Frontal cortex (tissue), 4 donors: ENCODE results near the gene STK10. TPM values are rescaled to one million over a fixed set of nuclear protein-coding genes. Genes with fewer than 3 reads are reported as not detected.

ENCODE experiments used
- DNase-seq, 2 donors: peaks; one replicate each; pipeline ENCODE4 v3.0.0; 2012; ENCODE audit warnings: low spot score in 2 of 2
- FAIRE-seq: peaks from 2 replicates; lab custom pipeline; 2012; peaks lifted over from hg19 to GRCh38; lab: Jason Lieb, UNC
- total RNA-seq: library from RNA; depleted of rRNA; stranded (reverse); fragments of >200 nt; gene quantifications from one replicate; pipeline ENCODE4 v1.2.3, GENCODE V29; 2014
- donor health status: control.
- donor health status: control.
- donor health status: control.

STK10 gene
- total RNA-seq, 1 donor from 2014 or later: 4.5 TPM

DNA sequence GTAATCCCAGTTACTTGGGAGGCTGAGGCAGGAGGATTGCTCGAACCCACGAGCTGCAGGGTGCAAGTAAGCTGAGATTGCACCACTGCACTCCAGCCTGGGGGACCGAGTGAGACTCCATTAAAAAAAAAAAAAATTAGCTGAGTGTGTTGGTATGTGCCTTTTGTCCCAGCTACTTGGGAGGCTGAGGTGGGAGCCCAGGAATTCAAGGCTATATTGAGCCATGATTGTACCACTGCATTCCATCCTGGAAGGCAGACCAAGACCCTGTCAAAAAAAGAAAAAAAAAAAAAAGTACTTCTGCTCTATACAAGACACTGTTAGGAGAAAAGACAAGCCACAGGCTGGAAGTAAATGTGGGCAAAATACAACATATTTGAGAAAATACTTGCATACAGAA lies 113.1 kb downstream of the STK10 start:
- no peak for FAIRE-seq
- no peak for DNase-seq

DNA sequence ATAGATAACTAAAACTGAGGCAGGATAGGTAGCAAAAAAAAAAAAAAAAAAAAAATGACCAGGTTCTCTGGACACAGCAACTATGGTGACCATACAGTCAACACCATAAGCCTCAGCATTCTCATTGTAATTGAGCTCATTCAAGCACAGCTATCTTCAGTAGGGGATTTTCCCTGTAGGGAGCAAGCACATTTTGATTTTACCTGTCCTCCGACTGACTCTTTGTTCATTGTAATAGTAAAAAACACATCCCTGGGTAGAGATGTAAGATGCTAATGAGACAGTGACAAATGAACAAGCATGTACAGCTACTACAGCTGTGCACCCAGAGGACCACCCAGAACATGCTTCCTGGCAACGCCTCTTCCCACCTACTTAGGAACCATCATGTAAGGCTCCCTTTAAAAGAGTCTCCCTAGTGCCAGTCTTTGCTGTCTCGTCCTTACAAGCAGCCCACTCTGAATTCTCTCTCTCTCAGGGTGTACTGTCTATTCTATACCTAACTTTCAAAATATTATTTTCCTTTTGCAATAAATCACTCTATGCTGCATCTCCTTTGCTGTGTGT lies 116.6 kb downstream of the STK10 start:
- FAIRE-seq: no peak
- DNase-seq: no peak

DNA sequence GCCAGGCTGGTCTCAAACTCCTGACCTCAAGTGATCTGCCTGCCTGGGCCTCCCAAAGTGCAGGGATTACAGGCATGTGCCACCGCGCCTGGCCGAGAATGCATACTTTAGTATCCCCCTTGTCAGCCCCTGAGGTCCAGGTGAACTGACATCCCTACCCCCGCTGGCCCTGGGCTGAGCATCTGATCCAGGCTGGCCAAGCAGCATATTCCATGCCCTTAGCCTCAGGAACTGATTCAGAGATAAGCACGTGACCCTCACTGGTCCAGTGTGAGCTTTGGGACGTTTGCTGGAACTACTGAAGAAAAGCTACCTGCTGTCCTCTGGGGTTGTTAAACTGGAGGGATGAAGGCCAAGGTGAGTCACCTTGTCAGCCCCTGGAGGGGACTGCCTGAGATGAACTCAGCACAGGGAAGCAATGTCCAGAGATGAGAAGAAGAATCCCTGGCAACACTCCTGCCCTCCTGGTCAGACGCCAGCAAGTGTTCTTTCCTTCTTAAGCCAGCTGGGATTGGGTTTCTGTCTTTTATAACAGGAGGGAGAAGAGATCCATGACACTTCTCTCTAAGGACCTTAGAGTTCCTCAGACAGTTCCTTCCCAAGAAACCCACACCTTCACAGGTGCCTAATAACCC lies 122.5 kb downstream of the STK10 start:
- no peak for DNase-seq
- no peak for FAIRE-seq

DNA sequence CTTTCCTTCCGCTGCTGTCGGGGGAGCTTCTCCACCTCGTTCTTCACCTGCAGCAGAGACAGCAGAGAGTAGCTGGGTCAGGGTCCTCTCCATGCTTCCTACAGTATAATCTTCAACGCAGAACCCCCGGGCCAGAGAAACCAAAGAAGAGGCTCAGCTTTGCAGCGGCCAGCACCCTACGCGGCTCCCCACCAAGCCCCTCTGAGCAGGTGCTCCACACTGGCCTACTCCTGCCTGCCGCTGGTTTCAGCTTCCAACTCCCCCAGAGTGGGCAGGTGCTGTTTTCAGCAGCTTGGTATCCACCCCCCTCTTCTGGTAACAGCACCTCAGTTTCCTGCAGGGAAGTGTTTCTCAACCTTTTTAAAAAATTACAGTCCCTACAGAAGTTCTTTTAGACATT lies 123.3 kb downstream of the STK10 start:
- FAIRE-seq: no peak

DNA sequence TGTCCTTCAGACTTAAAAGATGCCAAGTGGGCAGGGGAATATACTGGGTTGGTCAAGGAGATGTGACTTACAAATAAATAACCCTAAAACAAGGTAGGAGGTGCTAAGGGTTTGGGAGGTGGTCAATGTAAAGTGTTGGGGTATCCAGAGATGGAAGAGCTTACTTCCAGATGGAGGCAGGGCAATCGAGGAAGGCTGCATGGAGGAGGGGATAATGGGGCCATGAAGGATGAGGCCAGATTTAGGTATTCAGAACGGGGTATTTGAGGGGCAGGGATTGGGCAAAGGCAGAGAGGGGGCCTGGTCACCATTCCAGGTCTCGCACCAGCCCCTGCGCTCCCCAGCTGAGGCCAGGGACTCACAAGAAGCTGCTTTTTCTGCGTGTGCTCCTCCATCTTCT lies 123.7 kb downstream of the STK10 start:
- DNase-seq (no peak), FAIRE-seq (no peak)

More for the DNA sequence above, 123.3 kb downstream of the STK10 start:
- no peak for DNase-seq

DNA sequence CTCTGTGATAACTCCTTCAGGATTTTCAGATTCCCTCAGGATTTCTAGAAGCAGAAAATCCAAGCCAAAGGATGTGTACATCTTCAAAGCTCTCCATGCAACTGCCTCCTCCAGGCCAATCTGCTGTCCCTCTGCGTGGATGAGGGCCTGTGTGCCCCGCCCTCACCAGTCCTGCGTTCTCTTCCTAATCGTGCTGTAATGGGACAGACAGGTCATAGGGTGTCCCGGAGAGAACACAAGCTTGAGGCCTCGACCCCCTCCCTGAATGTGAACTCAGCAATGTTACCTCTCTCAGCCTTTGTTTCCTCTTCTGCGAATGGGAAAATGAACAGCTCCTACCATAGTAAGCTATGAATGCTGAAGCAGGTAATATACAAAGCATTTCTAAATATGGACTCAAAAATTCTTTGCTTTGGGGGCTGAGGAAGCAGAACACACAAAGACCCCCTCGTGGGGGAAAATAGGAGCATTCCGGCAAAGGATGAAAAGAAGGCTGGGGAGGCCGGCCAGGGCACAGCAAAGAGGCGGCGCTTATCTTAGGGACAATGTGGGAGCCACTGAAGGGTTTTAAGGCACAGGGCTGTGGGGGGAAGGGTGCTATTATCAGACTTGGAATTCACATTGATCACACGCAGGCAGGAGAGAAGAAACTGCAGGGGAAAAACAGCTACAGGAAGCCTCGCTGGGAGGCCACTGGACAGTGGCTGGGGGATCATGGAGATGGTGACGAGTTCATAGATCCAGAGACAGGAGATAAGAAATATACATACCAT lies 124.4 kb downstream of the STK10 start:
- DNase-seq: no peak
- FAIRE-seq: no peak

DNA sequence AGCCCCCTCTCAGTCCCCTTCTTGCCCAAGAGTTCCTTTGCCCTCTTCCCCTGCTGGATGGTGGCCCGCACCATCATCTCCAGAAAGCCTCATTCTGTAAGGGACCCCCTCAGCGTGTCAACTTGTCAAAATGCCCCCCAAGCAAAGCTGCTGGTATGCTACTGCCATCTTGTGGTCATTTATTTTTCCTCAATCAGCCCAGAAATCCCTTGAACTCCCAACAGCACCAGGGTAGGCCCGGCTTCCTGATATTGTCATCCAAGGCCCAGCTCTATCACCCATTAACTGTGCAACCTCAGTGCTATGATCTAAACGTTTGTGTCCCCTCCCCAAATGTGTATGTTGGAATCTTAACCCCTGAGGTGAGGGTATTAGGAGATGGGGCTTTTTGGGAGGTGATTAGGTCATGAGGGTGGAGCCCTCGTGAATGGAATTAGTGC lies 128.3 kb downstream of the STK10 start:
- FAIRE-seq (no peak), DNase-seq (no peak)

DNA sequence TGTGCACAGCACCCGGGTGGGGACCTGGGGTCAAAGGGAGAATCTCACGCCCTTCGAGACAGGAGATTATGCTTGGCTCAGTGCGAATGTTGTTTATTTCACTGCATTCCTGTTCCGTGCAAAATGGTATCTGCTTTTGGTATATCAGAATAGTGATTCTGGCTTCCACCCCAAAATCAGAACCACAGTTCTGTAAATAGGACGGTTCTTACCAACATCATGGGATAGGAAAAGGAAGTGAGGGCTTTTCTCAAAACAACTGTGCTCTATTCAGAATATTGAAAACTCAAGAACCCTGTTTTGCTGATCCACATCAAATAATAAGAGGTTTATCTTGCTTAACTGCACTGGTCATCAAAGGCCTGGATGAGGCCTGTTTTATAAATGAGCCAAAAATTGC lies 129.9 kb downstream of the STK10 start:
- FAIRE-seq (no peak), DNase-seq (no peak)

DNA sequence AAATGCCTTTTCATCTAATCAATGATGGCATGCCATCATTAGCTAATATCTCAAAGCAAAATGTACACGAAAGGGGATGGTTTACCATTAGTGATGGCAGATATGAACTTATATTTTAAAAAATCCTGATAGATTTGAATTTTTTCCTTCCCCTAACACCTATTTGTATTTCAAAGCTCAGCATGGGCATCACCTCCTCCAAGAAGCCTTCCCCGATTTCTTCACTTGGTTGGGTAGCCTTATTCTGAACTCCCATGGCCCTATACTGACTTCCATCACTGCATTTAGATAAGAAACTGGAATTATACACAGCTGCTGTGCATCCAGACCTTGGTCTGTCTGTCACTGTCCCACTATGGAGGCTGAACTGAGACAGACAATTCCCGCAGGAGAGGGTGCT lies 132.0 kb downstream of the STK10 start:
- no peak for FAIRE-seq
- no peak for DNase-seq

DNA sequence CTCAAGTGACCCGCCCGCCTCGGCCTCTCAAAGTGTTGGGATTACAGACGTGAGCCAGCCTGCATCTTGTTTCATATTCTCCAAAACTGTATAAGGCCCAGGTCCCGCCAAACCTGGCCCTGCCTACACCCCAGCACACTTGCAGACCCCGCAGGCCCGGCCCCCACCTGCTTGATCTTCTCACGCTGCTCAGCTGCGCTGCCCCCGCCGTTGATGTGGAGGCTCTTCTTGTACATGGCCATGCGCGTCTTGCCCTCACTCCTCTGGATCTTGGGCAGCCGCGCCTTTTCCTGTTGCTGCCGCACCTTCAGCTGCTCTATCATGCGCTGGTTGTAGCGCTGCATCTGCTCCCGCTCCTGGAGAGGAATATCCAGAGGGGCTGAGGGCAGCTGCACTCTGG lies 132.6 kb downstream of the STK10 start:
- FAIRE-seq (no peak), DNase-seq (no peak)

DNA sequence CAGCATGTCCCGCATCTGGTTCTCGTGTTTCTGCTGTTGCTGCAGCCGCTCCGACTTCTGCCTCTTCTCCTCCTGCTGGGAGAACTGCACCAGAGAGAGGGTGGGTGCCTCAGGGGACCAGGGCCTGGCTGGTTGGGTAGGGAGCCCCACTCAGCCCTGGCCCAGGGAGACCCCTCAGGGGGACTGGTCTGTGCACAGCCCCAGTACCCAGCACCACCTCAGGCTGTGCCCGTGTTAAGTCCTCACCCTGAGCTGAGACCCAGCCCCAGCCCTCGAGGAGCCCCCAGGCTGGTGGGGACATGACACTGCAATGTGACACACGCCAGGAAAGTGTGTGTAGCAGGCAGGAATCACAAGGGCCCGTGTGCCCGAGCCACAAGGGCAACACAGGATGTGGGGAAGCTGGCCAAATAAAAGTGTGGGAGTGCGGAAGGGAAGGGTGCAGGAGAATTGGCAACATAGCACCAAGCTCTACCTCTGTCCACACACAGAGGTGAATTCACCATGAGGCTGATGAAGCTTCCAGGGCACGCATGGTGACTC lies 133.3 kb downstream of the STK10 start:
- FAIRE-seq: no peak
- no peak for DNase-seq

DNA sequence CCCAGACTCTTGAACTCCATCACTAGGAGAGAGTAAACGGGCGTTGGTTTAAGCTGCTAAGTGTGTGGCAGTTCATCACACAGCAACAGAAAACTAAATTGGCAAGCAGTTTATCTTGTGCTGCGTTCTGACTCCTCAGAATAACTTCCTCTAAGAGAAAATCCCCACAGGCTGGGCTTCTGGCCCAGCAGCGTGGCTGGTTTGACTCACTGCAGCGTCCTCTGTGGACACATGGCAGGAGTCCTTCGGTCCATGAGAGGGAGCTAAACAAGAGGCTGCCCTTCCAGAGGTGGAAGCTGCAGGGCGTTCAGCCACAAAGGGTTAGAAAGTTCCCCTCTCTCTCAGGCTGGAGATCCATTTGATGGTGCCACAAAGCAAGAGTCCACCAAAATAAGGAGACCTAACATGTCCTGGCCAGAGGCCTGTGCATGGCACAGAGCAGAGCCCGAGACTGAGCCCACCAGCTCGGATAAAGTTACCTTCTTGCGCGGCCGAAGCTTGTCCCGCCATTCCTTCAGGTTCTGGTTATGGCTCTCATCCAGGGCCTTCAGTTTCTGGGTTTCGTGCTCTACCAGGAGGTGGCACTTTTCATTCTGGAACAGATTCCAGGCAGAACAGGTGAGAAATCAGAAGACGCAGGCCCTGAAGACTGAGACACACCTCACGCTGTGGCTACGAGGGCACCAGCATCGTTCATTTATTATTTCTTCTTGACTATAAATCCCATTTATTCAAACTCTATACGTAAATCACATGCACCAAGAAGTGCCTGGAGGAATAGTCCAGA lies 135.4 kb downstream of the STK10 start:
- FAIRE-seq: no peak

DNA sequence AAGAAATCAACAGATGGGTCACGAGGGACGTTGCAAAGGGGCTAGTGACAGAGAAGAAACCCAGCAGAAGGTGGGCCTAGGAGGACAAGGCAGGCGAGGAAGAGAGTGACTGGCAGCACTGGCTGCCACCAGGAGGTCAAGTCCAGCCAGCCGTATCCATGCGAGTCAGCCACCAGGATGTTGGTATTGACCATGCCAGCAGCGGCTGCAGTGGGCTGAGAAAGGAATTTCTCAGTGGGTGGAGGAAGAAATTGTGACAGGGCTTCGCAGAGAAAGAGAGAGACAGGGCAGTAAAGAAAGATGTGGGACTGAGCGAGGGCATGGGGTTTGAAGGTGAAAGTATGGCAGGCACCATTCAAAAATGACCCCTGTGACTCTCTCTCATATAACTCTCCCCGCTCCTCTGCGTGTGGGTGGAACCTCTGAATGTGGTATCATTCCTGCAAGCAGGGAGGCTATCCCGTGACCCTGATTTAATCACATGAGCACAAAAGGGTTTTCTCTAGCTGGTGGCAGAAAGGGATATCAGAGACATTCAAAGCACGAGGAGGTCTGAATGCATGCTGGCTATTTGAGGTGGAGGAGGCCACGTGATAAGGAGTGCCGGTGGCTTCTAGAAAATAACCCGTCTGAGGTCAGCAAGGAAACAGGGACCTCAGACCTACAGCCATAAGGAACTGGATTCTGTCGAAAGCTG lies 136.2 kb downstream of the STK10 start:
- DNase-seq: no peak
- no peak for FAIRE-seq

More for the DNA sequence above, 135.4 kb downstream of the STK10 start:
- no peak for DNase-seq

DNA sequence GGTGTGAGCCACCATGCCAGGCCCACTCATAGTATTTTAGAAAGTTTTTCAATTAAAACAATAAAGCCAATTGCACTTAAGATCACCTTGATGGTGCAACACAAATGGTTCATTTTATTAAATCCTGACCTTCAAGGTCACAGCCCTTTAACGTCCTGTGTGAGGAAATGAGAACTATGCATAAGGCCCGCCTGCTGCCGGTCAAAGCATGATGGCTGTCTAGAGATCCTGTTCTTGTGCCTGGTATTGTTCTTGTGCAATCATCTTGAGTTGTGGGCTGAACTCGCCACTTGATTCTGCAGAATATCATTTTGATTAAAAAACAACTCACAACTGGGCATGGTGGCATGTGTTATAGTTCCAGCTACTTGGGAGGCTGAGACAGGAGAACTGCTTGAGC lies 137.9 kb downstream of the STK10 start:
- DNase-seq (no peak), FAIRE-seq (no peak)

DNA sequence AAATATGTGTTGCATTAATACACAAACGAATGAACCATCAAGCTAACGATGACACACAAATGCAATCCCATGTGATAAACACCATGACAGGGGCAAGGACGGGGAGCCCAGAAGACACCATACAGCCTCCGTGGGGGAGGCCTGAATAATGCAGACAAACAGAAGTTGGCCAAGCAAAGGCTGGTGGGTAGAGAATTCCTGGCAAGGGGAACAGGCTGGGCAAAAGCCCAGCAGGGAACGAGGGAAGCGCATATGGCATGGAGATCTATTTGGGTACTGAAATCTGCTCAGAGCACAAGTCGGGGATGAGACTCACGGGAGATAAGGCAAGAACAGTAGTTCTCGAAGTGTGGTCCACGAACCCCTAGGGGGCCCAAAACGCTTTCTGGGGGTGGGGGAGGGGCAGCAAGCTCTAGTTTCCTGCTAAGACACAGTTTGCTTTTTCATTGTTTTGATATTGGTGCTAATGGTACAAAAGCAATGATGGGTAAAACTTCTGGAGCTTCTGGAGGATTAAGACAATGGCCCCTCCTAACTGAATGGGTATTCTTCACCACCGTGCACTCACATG lies 138.7 kb downstream of the STK10 start:
- DNase-seq (no peak), FAIRE-seq (no peak)

DNA sequence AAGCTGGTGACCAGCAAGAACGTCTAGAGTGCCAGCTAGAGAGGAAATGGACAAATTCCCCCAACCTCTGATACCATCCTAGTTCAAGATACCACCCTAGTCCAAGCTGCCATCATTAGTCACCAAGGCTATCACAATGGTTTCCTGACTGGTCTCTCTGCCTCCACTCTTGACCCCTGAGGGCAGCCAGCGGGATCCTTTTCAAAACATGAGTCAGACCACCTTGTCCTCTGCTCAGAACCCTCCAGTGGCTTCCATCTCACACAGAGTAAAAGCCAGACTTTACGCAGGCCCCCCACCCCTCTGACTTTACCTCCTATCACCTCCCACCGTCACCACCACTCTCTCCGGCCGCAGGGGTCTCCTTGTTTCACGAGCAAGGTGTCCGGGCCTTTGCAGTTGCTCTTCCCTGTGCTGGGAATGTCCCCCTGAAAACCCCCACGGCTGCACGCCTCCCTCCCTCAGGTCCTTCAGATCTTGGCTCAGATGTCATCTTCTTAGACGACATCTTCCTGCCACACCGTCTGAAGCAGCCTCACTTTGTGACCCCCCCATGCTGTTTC lies 139.4 kb downstream of the STK10 start:
- FAIRE-seq: no peak
- no peak for DNase-seq

DNA sequence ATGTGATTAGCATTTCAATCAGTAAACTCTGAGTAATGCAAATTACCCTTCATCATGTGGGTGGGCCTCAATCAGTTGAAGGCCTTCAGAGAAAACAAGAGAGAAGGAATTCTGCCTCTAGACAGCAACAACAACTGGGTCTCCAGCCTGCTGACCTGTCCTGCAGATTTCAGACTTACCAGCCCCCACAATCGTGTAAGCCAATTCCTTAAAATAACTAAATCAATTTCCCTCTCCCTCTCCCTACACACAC lies 139.9 kb downstream of the STK10 start:
- no peak for FAIRE-seq
- no peak for DNase-seq

DNA sequence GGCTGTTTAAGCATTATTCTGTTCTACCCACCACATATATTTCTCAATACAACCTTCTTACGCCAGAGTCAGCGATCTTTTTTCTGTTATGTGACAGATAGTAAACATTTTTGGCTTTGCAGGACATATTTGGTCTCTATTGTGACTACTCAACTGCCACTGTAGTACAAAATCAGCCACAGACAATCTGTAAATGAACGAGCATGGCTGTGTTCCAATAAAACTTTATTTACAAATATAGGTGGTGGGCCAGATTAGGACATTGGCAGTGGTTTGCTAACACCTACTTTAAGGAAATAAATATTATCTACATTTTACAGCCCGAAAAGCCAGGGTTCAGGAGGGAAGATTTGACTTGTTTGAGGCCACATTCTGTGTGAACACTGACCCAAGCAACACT lies 141.4 kb downstream of the STK10 start:
- FAIRE-seq (no peak), DNase-seq (no peak)

DNA sequence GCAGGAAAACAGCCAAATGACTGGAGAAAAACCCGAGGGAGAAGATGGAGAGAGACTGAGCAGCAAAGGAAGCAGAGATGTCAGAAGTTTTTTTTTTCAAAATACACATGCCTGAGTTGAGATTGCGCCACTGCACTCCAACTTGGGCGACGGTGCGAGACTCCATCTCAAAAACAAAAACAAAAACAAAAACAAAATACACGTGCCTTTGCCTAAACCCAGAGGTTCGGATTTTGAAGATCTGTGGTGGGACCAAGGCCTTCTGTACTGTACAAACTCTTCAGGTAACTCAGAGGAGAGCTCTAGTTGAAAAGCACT lies 142.8 kb downstream of the STK10 start:
- DNase-seq (no peak), FAIRE-seq (no peak)
